HG03280 (cell line): ENCODE data around the gene SSR1.

Source experiments
- ATAC-seq: cut with Tn5 transposase; IDR thresholded peaks from one replicate; pipeline ENCODE4 v1.9.1; 2021; ENCODE audit warnings: mild to moderate bottlenecking, moderate library complexity; ENCODE audit not compliant: unreplicated experiment

SSR1 gene

DNA sequence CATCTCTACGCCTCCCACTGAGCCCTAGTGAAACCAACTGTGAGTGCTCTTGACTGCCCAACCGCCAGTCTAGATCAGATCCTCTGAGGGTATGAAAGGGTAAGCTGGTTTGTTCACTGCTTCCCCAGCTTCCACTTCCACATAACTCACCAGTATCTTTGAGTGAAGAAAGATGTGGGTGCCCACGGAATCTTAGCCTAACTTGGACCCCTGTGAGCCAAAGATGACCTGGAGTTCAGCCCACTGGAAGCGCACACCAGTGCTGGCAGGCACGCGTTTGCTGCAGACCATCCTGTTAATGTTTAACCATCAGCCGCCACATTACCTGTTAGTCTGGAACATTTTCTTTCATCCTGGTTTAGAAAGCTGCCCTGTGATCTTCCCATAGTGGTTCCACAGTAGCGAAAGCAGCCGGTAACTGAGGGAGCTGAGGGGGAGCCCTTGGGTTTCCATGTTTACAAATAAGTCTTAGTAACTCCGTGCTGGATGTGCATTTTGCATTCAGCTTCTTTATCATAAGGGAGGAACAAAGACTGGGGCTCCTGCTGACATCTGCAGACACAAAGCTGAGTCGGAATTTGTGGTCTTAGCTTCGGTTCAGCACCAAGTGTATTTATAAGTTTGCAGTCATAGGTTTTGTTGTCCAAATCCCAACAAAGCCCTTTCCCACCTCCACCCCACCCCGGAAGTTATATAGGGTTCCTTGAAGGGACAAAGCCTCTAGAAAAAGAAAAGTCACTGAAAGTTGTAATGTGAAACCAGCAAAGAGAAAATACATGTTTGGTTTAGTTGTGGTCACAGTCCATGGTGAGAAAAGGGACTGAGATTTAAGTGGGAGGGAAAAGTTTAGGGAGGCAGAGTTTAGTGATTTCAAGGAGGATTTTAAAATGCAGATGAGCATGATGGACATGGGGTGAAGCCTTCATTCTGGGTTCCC, 71.0 kb downstream of the SSR1 start:
- no peak for ATAC-seq

DNA sequence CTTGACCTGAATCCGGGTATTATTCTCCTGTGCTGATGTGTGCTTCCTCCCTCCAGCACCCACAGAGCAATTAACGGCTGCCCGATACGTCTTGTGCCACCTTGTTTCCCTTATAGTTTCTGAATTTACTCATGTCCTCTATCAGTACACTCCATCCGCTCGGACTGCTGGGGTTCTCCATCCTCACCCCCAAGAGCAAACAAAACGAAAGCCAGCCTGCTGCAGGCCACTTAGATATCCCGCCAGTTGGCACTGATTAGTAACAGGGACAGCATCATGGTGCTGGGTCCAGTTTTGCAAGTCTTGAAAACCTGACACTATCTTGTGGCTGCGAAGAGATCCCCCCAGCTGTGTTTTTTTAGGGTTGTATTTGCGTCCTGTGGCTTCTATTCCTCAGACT, 71.8 kb downstream of the SSR1 start:
- ATAC-seq = no peak

DNA sequence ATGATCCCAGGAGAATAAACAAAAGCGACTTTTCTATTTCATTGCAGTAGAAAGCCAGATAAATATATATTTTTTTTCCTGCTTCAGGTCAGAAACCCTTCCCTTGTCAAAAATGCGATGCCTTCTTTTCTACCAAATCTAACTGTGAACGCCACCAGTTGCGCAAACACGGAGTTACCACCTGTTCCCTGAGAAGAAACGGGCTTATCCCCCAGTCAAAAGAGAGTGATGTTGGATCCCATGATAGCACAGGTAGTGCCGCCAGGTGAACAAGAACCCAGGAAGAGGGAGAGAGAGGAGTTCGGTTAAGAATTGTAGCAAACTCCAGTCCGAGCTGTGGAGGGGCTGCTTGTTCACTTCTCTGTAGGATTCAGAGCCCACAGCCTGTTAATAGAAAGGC, 72.6 kb downstream of the SSR1 start:
- ATAC-seq = no peak

DNA sequence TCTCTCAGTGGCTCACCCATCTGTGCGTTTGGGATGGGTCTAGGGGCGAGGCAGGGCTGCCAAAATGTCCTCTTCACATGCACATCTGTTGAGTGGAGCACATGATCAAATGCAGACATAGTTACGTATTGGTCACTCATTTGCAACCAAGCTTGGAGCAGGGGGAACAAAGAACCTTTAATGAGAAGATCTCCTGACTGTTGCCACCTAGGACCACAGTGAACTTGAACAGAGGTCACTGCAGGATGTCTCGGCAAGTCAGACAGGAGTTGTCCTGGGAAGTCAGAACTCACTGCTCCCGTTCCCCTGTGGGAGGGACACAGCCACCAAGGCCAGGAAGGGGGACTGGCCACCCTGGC, 73.4 kb downstream of the SSR1 start:
- ATAC-seq = no peak

DNA sequence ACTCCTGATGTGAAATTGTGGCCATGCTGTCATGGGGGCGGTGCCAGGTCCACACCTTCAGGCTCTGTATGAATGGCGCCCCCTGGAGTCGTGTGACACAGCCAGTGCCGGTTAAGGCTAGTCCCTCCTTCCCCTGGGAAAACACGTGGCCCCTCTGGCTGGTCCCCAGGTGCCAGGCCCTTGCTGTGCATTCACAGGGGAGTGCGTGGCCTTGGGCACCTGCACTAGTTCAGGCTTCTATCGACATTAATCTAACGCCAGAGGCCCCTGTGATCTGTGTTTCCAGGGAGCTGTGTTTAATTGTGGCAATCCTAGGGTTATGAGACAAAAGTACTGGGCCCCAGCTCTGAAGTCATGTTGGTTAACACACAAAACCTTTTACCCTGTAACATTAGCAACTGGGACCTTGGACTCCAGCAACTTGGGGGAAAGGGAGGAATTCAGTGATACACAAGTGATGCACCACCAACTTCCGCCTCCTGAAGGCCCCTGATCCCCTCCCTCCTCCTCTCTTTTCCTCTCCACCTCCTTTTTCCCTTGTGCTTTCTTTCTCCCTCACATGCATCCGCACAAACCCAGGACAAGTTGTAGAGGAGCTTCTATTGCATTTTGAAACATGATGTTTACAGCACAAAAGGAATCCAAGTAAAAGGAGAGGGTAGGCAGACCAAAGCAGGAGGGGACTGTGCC, 74.0 kb downstream of the SSR1 start:
- peak; percentile 46 for ATAC-seq

DNA sequence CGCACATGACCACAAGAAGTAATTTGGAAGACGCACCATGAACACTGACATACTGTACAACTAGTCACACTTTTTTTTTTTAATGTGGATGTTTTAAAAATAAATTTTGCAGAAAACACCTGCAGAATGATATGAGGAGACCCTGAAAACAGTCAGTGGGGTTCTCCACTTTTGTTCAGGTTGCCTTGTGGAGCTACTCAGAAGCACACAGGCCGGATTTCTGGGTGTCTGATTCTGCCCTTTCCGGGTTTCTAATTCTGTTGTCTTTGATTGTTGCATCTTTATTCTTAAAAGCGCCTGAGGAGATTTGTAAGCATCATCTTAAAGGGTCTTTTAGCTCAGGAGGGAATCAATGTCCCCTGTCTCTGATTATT, 74.5 kb downstream of the SSR1 start:
- no peak for ATAC-seq

DNA sequence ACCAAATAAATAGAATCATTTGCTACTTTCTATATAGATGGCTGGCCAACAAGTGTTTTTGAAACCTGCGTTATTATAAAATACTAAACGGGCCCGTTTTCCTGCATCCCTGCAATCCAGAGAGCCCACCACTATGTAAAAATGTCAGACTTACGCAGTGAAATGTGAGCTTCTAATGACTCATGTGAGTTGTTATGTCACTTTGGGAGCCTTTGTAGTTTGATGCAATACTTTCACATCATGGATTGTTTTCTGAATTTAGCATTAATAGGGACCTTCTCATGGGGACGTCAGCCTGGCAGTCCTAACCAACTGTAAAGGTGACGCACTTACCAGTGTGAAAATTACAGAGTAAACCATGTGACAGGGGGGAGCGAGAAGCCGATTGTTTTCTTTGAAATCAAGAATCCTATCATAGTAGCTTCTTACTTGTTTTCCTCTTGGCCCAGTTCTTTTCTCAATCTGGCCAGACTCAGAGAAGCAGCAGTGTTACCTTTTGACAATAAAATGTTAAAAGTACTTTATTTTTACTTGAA, 75.3 kb downstream of the SSR1 start:
- ATAC-seq = no peak

DNA sequence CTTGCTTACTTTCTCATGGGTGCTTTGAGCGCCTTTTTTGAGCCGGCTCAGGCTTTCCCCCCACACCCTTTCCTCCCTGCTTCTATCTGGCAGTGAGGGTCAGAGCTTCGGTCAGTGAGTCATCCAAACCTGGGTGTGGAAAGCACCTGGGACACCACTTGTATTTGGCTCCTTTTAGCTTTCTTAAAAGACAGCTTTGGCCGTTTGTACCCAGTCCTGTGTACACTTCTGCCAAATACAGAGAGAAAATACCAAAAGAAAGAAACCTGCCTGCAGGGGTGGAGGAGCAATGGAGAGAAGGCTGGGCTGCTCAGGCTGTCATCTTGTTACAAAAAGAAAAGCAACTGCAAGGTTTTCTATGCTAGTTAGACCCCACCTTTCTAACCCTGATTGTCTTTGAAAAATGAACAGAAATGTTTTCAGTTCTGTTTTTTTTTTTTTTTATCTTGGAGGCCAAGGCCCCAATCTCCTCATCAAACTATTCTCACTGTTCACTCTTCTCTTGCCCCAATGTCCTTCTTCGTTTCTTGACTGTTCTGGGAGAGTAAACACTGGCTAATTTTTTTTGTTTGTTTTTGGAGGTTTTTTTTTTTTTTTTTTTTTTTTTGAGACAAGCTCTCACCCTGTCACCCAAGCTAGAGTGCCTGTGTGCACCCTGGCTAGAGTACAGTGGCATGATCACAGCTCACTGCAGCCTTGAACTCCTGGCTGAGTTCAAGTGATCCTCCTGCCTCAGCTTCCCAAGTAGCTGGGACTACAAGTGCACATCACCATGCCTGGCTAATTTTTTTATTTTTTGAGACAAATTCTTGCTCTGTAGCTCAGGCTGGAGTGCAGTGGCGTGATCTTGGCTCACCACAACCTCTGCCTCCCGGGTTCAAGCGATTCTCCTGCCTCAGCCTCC, 76.4 kb downstream of the SSR1 start:
- no peak for ATAC-seq

DNA sequence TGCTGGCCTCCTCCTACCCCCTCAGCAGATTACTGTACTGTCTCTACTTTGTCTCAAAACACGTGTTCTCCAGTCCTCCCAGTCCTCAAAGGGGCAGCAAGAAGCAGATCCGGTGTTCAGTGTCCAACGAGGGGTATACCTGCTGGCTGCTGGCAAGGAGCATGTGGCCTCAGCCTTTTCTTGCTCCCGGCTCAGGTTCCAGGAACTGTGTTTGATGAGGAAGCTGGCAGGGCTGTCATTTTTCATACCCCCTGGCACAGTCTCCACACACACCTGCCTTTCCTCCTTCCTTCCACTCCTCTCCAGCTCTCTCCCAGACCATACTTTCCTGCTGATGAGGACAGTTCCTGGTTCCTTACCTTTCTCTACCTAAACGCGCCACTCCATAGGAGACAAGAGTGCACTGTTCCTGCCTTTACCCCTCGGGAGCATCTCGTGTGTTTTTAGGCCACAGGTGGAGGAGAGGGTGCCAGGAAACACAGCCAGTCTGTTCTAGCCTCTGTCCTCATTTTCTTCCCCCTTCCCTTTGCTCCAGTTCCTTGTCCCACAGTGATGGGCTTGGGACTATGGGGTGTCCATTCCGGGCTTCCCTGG, 77.2 kb downstream of the SSR1 start:
- ATAC-seq = no peak

DNA sequence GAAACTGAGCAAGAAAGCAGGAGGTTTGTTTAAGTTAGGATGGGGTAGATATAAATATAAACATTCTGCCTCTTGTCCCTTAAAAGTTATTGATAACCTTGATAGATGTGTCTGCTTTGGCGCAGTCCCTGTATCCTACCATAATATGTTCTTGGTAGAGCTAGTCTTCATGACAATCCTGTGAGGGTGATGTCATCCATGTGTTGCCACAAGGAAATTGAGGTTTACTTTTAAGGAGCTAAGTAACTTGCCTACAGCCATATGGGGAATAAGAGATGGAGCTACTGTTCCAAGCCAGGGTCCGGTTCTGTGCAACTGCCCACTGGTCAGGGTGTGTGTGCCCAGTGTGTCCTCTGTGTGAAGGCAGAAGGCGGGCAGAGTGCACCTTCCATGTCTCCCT, 78.5 kb downstream of the SSR1 start:
- ATAC-seq = no peak

DNA sequence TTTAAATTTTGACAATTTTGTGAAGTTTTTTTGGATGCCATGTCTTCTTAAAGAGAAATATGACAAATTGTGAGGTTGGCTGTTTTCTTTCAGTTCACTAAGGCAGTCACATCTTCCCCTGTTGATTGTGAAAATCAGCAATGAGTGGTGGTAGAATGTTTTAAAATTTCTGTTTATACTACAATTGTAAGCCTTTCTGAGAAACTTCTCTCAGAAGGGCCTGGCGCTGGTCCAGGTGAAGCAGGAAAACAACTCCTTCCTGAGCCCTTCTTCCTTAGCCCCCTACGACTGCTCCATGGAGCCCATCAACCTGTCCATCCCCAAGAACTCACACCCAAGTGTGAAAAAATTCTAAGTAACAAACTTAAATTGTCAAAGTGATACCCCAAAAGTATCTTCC, 80.6 kb downstream of the SSR1 start:
- ATAC-seq = no peak

DNA sequence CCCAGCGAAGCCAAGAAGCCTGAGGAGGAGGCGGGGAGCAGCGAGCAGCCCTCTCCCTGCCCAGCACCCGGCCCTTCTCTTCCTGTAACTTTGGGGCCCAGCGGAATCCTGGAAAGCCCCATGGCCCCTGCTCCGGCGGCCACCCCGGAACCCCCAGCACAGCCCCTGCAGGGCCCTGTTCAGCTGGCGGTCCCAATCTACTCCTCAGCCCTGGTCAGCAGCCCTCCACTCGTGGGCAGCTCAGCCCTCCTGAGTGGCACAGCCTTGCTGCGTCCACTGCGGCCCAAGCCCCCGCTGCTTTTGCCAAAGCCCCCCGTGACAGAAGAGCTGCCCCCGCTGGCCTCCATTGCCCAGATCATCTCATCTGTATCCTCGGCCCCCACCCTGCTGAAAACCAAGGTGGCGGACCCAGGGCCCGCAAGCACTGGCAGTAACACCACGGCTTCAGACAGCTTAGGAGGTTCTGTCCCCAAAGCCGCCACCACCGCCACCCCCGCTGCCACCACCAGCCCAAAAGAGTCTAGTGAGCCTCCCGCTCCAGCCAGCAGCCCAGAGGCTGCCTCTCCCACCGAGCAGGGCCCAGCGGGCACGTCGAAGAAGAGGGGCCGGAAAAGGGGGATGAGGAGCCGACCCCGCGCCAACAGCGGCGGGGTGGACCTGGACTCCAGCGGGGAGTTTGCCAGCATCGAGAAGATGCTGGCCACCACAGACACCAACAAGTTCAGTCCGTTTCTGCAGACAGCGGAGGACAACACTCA, 81.9 kb downstream of the SSR1 start:
- ATAC-seq = no peak

DNA sequence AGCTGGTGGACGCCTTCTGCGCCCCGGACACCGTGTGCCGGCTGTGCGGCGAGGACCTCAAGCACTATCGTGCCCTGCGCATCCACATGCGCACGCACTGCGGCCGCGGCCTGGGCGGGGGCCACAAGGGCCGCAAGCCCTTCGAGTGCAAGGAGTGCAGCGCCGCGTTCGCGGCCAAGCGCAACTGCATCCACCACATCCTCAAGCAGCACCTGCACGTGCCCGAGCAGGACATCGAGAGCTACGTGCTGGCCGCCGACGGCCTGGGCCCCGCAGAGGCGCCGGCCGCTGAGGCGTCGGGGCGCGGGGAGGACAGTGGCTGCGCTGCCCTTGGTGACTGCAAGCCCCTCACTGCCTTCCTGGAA, 82.7 kb downstream of the SSR1 start:
- ATAC-seq = no peak

DNA sequence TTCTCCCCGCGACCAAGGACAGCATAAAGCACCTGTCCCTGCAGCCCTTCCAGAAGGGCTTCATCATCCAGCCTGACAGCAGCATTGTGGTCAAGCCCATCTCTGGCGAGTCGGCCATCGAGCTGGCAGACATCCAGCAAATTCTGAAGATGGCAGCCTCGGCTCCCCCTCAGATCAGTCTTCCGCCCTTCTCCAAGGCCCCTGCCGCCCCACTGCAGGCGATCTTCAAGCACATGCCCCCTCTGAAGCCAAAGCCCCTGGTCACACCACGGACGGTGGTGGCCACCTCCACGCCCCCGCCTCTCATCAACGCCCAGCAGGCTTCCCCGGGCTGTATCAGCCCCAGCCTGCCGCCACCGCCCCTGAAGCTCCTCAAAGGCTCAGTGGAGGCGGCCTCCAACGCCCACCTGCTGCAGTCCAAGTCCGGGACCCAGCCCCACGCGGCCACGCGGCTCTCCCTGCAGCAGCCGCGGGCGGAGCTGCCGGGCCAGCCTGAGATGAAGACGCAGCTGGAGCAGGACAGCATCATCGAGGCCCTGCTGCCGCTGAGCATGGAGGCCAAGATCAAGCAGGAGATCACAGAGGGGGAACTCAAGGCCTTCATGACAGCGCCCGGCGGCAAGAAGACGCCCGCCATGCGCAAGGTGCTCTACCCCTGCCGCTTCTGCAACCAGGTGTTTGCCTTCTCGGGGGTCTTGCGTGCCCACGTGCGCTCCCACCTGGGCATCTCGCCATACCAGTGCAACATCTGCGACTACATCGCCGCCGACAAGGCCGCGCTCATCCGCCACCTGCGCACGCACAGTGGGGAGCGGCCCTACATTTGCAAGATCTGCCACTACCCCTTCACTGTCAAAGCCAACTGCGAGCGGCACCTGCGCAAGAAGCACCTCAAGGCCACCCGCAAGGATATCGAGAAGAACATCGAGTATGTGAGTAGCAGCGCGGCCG, 83.3 kb downstream of the SSR1 start:
- no peak for ATAC-seq

DNA sequence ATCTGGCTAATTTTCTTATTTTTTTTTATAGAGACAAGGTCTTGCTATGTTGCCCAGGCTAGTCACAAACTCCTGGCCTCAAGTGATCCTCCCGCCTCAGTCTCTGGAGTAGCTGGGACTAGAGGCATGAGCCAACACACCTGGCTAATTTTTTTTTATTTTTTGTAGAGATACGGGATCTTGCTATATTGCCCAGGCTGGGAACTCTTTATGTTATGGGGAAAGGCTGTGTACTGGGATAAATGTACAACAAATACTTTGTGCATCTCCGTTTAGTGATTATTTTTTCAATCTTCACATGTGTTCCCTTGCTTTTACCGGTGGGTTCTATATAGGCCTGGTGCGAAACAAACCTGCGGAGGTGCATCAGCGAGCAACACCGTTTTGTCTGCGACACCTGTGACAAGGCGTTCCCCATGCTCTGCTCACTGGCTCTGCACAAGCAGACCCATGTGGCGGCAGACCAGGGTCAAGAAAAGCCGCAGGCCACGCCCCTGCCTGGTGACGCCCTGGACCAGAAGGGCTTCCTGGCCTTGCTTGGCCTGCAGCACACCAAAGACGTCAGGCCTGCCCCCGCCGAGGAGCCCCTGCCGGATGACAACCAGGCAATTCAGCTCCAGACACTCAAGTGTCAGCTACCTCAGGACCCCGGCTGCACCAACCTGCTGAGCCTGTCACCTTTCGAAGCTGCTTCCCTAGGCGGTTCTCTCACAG, 84.2 kb downstream of the SSR1 start:
- no peak for ATAC-seq

DNA sequence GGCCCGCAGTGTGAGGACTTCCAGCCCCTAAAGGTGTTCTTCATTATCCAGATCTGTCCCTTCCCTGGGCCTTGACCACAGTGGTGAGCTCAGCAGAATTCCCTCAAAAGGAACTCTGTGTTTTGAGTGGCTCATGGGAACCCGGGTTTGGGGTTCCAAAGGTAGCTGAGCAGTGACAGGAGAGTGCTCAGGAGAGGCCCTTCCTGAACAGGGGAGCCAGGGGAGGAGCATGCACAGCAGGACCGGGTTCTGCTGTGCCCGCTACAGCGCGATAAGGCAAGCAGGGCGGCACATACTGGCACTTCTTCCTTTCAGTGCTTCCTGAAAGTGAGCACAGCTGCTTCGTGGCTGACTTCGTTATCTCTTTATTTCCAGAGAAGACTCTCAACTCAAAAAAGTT, 88.3 kb downstream of the SSR1 start:
- no peak for ATAC-seq

DNA sequence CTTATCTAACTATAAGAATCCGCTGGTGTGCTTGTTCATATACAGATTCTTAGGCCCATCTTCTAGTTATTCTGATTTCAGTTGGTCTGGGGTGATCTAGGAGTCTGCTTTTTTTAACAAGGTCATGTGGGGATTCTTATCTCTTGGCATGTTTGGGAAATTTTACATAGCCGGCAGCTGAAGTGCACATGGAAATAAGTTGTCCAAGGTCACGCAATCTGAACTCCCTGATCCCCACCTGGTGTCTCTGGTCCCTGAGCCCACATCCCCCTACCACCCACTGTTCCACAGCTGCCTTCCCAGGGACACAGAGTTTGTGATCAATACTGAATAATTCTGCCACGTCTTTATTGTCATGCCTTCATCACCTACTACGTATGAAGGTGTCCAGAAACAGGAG, 90.8 kb downstream of the SSR1 start:
- ATAC-seq = no peak

DNA sequence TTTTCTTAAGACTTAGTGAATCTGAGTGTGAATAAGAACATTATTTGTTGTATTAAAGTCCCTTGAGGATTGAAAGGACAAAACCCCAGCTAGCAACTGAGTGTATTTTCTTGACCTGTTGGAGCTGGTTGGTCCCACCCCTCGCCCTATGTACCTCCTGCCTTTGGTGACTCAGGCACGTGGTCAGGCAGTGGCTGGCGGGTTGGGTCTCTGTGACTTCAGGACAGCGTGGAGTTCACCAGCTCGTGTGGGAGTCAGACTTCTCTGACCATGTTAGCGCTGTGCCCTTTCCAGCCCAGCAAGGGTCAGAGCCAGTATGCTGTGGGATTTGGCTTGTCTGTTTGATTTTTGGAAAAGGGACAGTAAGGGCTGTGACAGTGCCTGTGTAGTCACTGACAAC, 93.7 kb downstream of the SSR1 start:
- no peak for ATAC-seq
